SH-SY5Y (cell line): Measurements from ENCODE around the gene ZNF880.

ENCODE experiments used
- GATA2 ChIP-seq: IDR thresholded peaks from 2 replicates; pipeline ENCODE4 v1.6.1; 2011; ENCODE audit warnings: mild to moderate bottlenecking, low read depth, low read length
- GATA3 ChIP-seq: IDR thresholded peaks from 2 replicates; pipeline ENCODE4 v1.6.1; 2011; ENCODE audit warnings: low read depth, mild to moderate bottlenecking, low read length, moderate library complexity

ZNF880 gene

DNA sequence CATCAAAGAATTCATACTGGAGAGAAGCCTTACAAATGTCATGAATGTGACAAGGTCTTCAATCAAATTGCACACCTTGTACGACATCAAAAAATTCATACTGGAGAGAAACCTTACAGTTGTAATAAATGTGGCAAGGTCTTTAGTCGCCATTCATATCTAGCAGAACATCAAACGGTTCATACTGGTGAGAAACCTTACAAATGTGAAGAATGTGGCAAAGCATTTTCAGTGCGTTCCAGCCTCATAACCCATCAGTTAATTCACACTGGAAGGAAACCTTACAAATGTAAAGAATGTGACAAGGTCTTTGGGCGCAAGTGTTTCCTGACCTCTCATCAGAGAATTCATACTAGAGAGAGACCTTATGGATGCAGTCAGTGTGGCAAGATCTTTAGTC is 46.0 kb downstream of the ZNF880 start:
- TF ChIP-seq GATA3 (no peak), GATA2 (no peak)

GRCh38 chr19:52428937-52429336 is 59.2 kb downstream of the ZNF880 start, which contains the start of gene ZNF534:
ZNF534 (plus strand) TSS chr19:52429148; CDS start chr19:52431475, 2,327 bp downstream.
- TF ChIP-seq GATA3 (no peak), GATA2 (no peak)
